ENCODE data around the gene RIMS1.

- TF ChIP-seq CTCF (IDR thresholded peaks at IDR 0.05): no peak
- no peak for TF ChIP-seq ZFX (IDR thresholded peaks at IDR 0.05; ENCODE audit: borderline replicate concordance)
These were observed 528.3 kb downstream of the RIMS1 start for GRCh38 chr6:72414657-72415056.
